NCI-H1092 treated with DMSO at 0.1 percent for 48 hours (cell line): ENCODE measurements around the gene SH3RF3.

Experiments
- DNase-seq: peaks from one replicate; lab custom pipeline; 2025; lab: John Stamatoyannopoulos, UW

SH3RF3 gene

GRCh38 chr2:109437325-109438090 is 308.5 kb downstream of the SH3RF3 start:
- peak; percentile 50 for DNase-seq

GRCh38 chr2:109438146-109438545 is 309.1 kb downstream of the SH3RF3 start:
- DNase-seq: no peak

- DNase-seq: peak; percentile 26
These were observed 309.9 kb downstream of the SH3RF3 start for GRCh38 chr2:109438773-109439389.

- no peak for DNase-seq
These were observed 310.4 kb downstream of the SH3RF3 start for GRCh38 chr2:109439390-109439786.

- no peak for DNase-seq
These were observed 311.0 kb downstream of the SH3RF3 start for GRCh38 chr2:109439986-109440385.

GRCh38 chr2:109440499-109441156 is 311.6 kb downstream of the SH3RF3 start:
- DNase-seq: no peak

GRCh38 chr2:109442715-109443319 is 313.8 kb downstream of the SH3RF3 start:
- DNase-seq: no peak

GRCh38 chr2:109444916-109445315 is 315.9 kb downstream of the SH3RF3 start:
- DNase-seq: no peak

GRCh38 chr2:109446278-109447131 is 317.5 kb downstream of the SH3RF3 start:
- DNase-seq: no peak

- no peak for DNase-seq
These were observed 318.3 kb downstream of the SH3RF3 start for GRCh38 chr2:109447251-109447661.

GRCh38 chr2:109447776-109448175 is 318.8 kb downstream of the SH3RF3 start:
- DNase-seq: no peak

- no peak for DNase-seq
These were observed 319.2 kb downstream of the SH3RF3 start for GRCh38 chr2:109448207-109448606.

GRCh38 chr2:109448946-109449788 is 320.2 kb downstream of the SH3RF3 start:
- peak; percentile 8 for DNase-seq

- DNase-seq: no peak
These were observed 321.7 kb downstream of the SH3RF3 start for GRCh38 chr2:109450574-109451273.

GRCh38 chr2:109451671-109452070 is 322.7 kb downstream of the SH3RF3 start:
- DNase-seq: no peak

GRCh38 chr2:109452318-109453305 is 323.6 kb downstream of the SH3RF3 start:
- no peak for DNase-seq

- DNase-seq: no peak
These were observed 324.5 kb downstream of the SH3RF3 start for GRCh38 chr2:109453371-109453995.

GRCh38 chr2:109454304-109454703 is 325.3 kb downstream of the SH3RF3 start:
- DNase-seq: no peak
